ENCODE measurements around the gene TDP1. TPM values are rescaled to one million over a fixed set of nuclear protein-coding genes. Genes with fewer than 3 reads are reported as not detected.
"Not testable (repeated sequence)": the region's sequence is repeated elsewhere in the genome, so short reads cannot be mapped to it uniquely, and the experiment has no call there.

TDP1 gene
- total RNA-seq, 2 donors from 2014 or later = 8.2 to 11.5 TPM

- DNase-seq (ENCODE audit: low spot score) = no peak
- intact Hi-C loops (cut with DNase I) = no loop called here
Observed at GRCh38 chr14:89977668-89978067, 21.9 kb downstream of the TDP1 start.

- DNase-seq (ENCODE audit: low spot score) = no peak
- intact Hi-C loops (cut with DNase I) = no loop called here
Observed at GRCh38 chr14:89978656-89979055, 22.9 kb downstream of the TDP1 start.

GRCh38 chr14:89983375-89983774, 27.6 kb downstream of the TDP1 start:
- DNase-seq (ENCODE audit: low spot score) = no peak
- intact Hi-C loops (cut with DNase I) = no loop called here

GRCh38 chr14:89986462-89987160, 30.9 kb downstream of the TDP1 start:
- intact Hi-C loops (cut with DNase I) = no loop called here
- DNase-seq (ENCODE audit: low spot score) = no peak

GRCh38 chr14:89987161-89987475, 31.4 kb downstream of the TDP1 start:
- intact Hi-C loops (cut with DNase I) = no loop called here
- DNase-seq (ENCODE audit: low spot score) = no peak

GRCh38 chr14:89988787-89989186, 33.1 kb downstream of the TDP1 start:
- DNase-seq (ENCODE audit: low spot score) = no peak
- intact Hi-C loops (cut with DNase I) = no loop called here

GRCh38 chr14:89990218-89990617, 34.5 kb downstream of the TDP1 start:
- DNase-seq (ENCODE audit: low spot score) = no peak
- intact Hi-C loops (cut with DNase I) = no loop called here

- intact Hi-C loops (cut with DNase I) = no loop called here
- no peak for DNase-seq (ENCODE audit: low spot score)
Observed at GRCh38 chr14:89990623-89991275, 35.0 kb downstream of the TDP1 start.

GRCh38 chr14:89992273-89992672, 36.5 kb downstream of the TDP1 start:
- no peak for DNase-seq (ENCODE audit: low spot score)
- intact Hi-C loops (cut with DNase I) = no loop called here

- intact Hi-C loops (cut with DNase I) = no loop called here
- no peak for DNase-seq (ENCODE audit: low spot score)
Observed at GRCh38 chr14:89996963-89997362, 41.2 kb downstream of the TDP1 start.

GRCh38 chr14:90000935-90001334, 45.2 kb downstream of the TDP1 start:
- DNase-seq (ENCODE audit: low spot score) = no peak
- intact Hi-C loops (cut with DNase I) = no loop called here

- no peak for DNase-seq (ENCODE audit: low spot score)
- intact Hi-C loops (cut with DNase I) = no loop called here
Observed at GRCh38 chr14:90003526-90004307, 48.0 kb downstream of the TDP1 start.

GRCh38 chr14:90005441-90005840, 49.7 kb downstream of the TDP1 start:
- intact Hi-C loops (cut with DNase I) = no loop called here
- DNase-seq (ENCODE audit: low spot score) = no peak

GRCh38 chr14:90005939-90006530, 50.3 kb downstream of the TDP1 start:
- DNase-seq (ENCODE audit: low spot score) = no peak
- intact Hi-C loops (cut with DNase I) = no loop called here

GRCh38 chr14:90017371-90017770, 61.6 kb downstream of the TDP1 start:
- no peak for DNase-seq (ENCODE audit: low spot score)
- intact Hi-C loops (cut with DNase I) = no loop called here

- no peak for DNase-seq (ENCODE audit: low spot score)
- intact Hi-C loops (cut with DNase I) = no loop called here
Observed at GRCh38 chr14:90019824-90020523, 64.2 kb downstream of the TDP1 start.

- DNase-seq (ENCODE audit: low spot score) = no peak
- intact Hi-C loops (cut with DNase I) = no loop called here
Observed at GRCh38 chr14:90023176-90023896, 67.6 kb downstream of the TDP1 start.

GRCh38 chr14:90024910-90025309, 69.2 kb downstream of the TDP1 start:
- DNase-seq (ENCODE audit: low spot score) = no peak
- intact Hi-C loops (cut with DNase I) = no loop called here

GRCh38 chr14:90026608-90027007, 70.9 kb downstream of the TDP1 start:
- intact Hi-C loops (cut with DNase I); DNase-seq (ENCODE audit: low spot score): not testable (repeated sequence)

Data from posterior vena cava (tissue), 2 donors.